Measurements from ENCODE around the gene NDUFV1.
"Not testable (repeated sequence)": the region's sequence is repeated elsewhere in the genome, so short reads cannot be mapped to it uniquely, and the experiment has no call there.

DNA sequence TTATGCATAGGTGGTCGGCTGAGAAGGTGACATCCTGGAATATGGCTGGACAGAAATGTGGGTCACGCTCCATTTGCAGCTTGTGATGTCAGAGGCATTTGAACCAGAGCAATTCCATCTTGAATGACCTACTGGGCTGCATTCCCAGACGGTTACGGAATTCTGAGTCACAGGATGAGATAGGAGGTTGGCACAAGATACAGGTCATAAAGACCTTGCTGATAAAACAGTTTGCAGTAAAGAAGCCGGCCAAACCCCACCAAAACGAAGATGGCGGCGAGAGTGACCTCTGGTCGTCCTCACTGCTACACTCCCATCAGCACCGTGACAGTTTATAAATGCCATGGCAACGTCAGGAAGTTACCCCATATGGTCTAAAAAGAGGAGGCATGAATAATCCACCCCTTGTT lies 43.0 kb upstream of the NDUFV1 start:
- TF ChIP-seq, protein P1, sequence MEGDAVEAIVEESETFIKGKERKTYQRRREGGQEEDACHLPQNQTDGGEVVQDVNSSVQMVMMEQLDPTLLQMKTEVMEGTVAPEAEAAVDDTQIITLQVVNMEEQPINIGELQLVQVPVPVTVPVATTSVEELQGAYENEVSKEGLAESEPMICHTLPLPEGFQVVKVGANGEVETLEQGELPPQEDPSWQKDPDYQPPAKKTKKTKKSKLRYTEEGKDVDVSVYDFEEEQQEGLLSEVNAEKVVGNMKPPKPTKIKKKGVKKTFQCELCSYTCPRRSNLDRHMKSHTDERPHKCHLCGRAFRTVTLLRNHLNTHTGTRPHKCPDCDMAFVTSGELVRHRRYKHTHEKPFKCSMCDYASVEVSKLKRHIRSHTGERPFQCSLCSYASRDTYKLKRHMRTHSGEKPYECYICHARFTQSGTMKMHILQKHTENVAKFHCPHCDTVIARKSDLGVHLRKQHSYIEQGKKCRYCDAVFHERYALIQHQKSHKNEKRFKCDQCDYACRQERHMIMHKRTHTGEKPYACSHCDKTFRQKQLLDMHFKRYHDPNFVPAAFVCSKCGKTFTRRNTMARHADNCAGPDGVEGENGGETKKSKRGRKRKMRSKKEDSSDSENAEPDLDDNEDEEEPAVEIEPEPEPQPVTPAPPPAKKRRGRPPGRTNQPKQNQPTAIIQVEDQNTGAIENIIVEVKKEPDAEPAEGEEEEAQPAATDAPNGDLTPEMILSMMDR (IDR thresholded peaks at IDR 0.05; ENCODE audit: low read depth, low read length, poor library complexity, severe bottlenecking): not testable (repeated sequence)
- not testable (repeated sequence) for TF ChIP-seq EZH2phosphoT487 (IDR thresholded peaks at IDR 0.05; ENCODE audit: borderline replicate concordance, low read length)
